Prostate gland (tissue), 2 donors: ENCODE data around the gene AKT2.

Experiments
- CTCF ChIP-seq, 4 experiments: fragments of 200-600 bp in 2 of 4; fragments of 450-650 bp in 2 of 4; sonication (generic) in 2 of 4; IDR thresholded peaks; 1 replicate in 3 of 4; 2 replicates in 1 of 4; pipeline ENCODE4 v1.5.1; 2016 to 2019; ENCODE audit warnings: antibody characterized with exemption in 4 of 4, mild to moderate bottlenecking in 2 of 4, moderate library complexity in 2 of 4
- POLR2A ChIP-seq: fragments of 450-650 bp; IDR thresholded peaks from one replicate; pipeline ENCODE4 v1.6.1; 2016; ENCODE audit warnings: antibody characterized with exemption, mild to moderate bottlenecking
- POLR2AphosphoS5 ChIP-seq: sonication (generic); formaldehyde crosslinking; IDR thresholded peaks from one replicate; pipeline ENCODE4 v1.6.1; 2017; ENCODE audit warnings: antibody characterized with exemption

- no peak for TF ChIP-seq CTCF (IDR thresholded peaks at IDR 0.05)
- no peak for TF ChIP-seq POLR2A
- no peak for TF ChIP-seq POLR2AphosphoS5
These were observed 35.9 kb upstream of the AKT2 start for GRCh38 chr19:40321076-40321475.
